Testis (tissue), 3 donors: ENCODE measurements around the gene LRIG1. TPM values are rescaled to one million over a fixed set of nuclear protein-coding genes. Genes with fewer than 3 reads are reported as not detected.

Experiments
- DNase-seq: peaks from one replicate; pipeline ENCODE4 v3.0.0-alpha.2; 2019
- H3K27ac ChIP-seq, 2 donors: fragments of 200-600 bp; sonication (generic); one replicate each; pipeline ENCODE4 v1.5.1; 2019
- H3K27me3 ChIP-seq: fragments of 200-600 bp; sonication (generic); one replicate; pipeline ENCODE4 v1.5.1; 2019
- H3K36me3 ChIP-seq: fragments of 200-600 bp; sonication (generic); one replicate; pipeline ENCODE4 v1.5.1; 2017; ENCODE audit warnings: low read depth; ENCODE audit errors: missing control alignments
- H3K4me1 ChIP-seq: fragments of 200-600 bp; sonication (generic); one replicate; pipeline ENCODE4 v1.5.1; 2019
- H3K4me3 ChIP-seq, 2 donors: fragments of 200-600 bp; sonication (generic); one replicate each; pipeline ENCODE4 v1.5.1; 2017 to 2019
- H3K9me3 ChIP-seq: fragments of 200-600 bp; sonication (generic); one replicate; pipeline ENCODE4 v1.5.1; 2017
- CTCF ChIP-seq, 3 experiments: fragments of 450-650 bp in 2 of 3; fragments of 200-600 bp in 1 of 3; sonication (generic) in 1 of 3; IDR thresholded peaks; one replicate each; pipeline ENCODE4 v1.5.1; 2016 to 2019; ENCODE audit warnings: antibody characterized with exemption in 3 of 3, mild to moderate bottlenecking in 2 of 3, moderate library complexity in 1 of 3
- POLR2A ChIP-seq: fragments of 450-650 bp; IDR thresholded peaks from one replicate; pipeline ENCODE4 v1.6.1; 2017; ENCODE audit warnings: antibody characterized with exemption, mild to moderate bottlenecking, moderate library complexity
- WGBS, 2 donors: methylation state at CpG; one replicate each; pipeline ENCODE4 v1.1.5; 2018; 5-methylcytosine and 5-hydroxymethylcytosine counted together
- intact Hi-C: fragments of 100-400 bp; cut with DNase I; formaldehyde crosslinking; loops from one replicate; pipeline ENCODE4 v1.15.1; 2023; ENCODE audit warnings: low total_unique reads
- polyA plus RNA-seq: library from polyadenylated mRNA; stranded (reverse); fragments of 350-450 nt; fragmentation: Illumina TruSeq; extraction: RNeasy Lipid Tissue Mini Kit (QIAGEN cat#74804); gene quantifications from one replicate; pipeline ENCODE4 v1.2.3, GENCODE V29; 2014; ENCODE audit warnings: low read depth, low replicate concordance; ENCODE audit not compliant: insufficient read depth
- total RNA-seq, 2 donors: library from RNA; depleted of rRNA; stranded (reverse); fragments of >200 nt; gene quantifications; one replicate each; pipeline ENCODE4 v1.2.3, GENCODE V29; 2016

The LRIG1 gene
- total and polyA plus RNA-seq, 3 donors from 2014 or later, result 62.7 to 107 (median 77.9) TPM

GRCh38 chr3:66378256-66378655 is 122.6 kb downstream of the LRIG1 start:
- Histone ChIP-seq H3K27me3 (no peaks in the 10 kb centered on the region), H3K4me3 (no peak overlapping the region), H3K9me3 (no peaks in the 10 kb centered on the region), H3K4me1 (no peaks in the 10 kb centered on the region), H3K36me3 (no peaks in the 10 kb centered on the region), H3K27ac (no peak overlapping the region)
- intact Hi-C loops, result no loop called here
- TF ChIP-seq POLR2A (no peak), CTCF (IDR thresholded peaks at IDR 0.05) (peak in 1 of 3 experiments; percentile 41)
- no peak for DNase-seq
- WGBS, 2 donors, result 84 to 86% methylated on average over 5 of the region's 5 CpGs

- intact Hi-C loops, result no loop called here
- H3K4me3 ChIP-seq, result no peak overlapping the region
- TF ChIP-seq POLR2A, result no peak
- no peak for TF ChIP-seq CTCF (IDR thresholded peaks at IDR 0.05)
- H3K9me3 ChIP-seq, result no peaks in the 10 kb centered on the region
- no peak for DNase-seq
- no peak overlapping the region for H3K27ac ChIP-seq
- 80 to 100% methylated on average over 5 of the region's 5 CpGs for WGBS, 2 donors
- H3K27me3 ChIP-seq, result no peaks in the 10 kb centered on the region
- H3K36me3 ChIP-seq, result no peaks in the 10 kb centered on the region
- no peaks in the 10 kb centered on the region for H3K4me1 ChIP-seq
Observed at GRCh38 chr3:66377800-66378199, 123.0 kb downstream of the LRIG1 start.

- H3K27me3 ChIP-seq, result no peaks in the 10 kb centered on the region
- H3K4me1 ChIP-seq, result no peaks in the 10 kb centered on the region
- no peaks in the 10 kb centered on the region for H3K36me3 ChIP-seq
- 83 to 89% methylated on average over 2 of the region's 2 CpGs for WGBS, 2 donors
- H3K4me3 ChIP-seq, result no peak overlapping the region
- H3K27ac ChIP-seq, result no peak overlapping the region
- DNase-seq, result no peak
- H3K9me3 ChIP-seq, result no peaks in the 10 kb centered on the region
- intact Hi-C loops, result no loop called here
- TF ChIP-seq CTCF (IDR thresholded peaks at IDR 0.05) (no peak), POLR2A (no peak)
Observed at GRCh38 chr3:66376568-66376967, 124.3 kb downstream of the LRIG1 start.

- no peaks in the 10 kb centered on the region for H3K4me1 ChIP-seq
Observed at GRCh38 chr3:66372681-66373350, 128.0 kb downstream of the LRIG1 start.

More at GRCh38 chr3:66372681-66373350, 128.0 kb downstream of the LRIG1 start:
- Histone ChIP-seq H3K9me3 (no peaks in the 10 kb centered on the region), H3K27me3 (no peaks in the 10 kb centered on the region), H3K4me3 (no peak overlapping the region), H3K27ac (no peak overlapping the region), H3K36me3 (no peaks in the 10 kb centered on the region)
- intact Hi-C loops, result no loop called here
- 85 to 86% methylated on average over 18 of the region's 18 CpGs for WGBS, 2 donors
- DNase-seq, result no peak
- TF ChIP-seq CTCF (IDR thresholded peaks at IDR 0.05) (no peak), POLR2A (no peak)
